Head of caudate nucleus (tissue), 42 donors: ENCODE results near the gene CNTD1.

ENCODE experiments used
- DNase-seq, 42 donors: peaks; one replicate each; pipeline versions ENCODE4 v3.0.0 to v3.0.0-alpha.2; 2020 to 2021; ENCODE audit warnings: mixed read lengths in 7 of 42
- intact Hi-C: fragments of 100-400 bp; cut with DNase I; formaldehyde crosslinking; loops from one replicate; pipeline ENCODE4 v1.15.0; 2022

CNTD1 gene

GRCh38 chr17:42775534-42776098 lies 23.0 kb upstream of the CNTD1 start:
- intact Hi-C loops, result no loop called here
- DNase-seq, result no peak

DNA sequence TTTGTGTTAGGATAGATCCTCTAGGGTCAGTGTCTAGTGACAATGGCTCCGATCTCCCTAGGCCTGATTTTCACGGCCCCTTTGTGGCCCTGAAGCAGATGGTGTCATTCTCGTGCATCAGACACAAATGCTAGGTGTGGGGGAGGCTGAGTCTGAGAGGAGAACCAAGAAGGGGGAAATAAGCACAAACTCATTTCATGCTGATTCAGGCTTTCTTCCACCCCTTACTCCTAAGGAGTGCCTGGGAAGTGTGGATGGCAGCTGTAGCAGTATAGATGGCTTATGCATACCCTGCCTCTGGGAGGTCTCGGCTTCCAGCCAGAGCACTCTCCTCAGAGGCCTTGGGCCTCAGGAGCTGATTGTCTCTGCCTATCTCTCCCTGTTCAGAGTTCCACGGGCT lies 20.1 kb upstream of the CNTD1 start:
- no peak for DNase-seq
- intact Hi-C loops, result no loop called here

GRCh38 chr17:42779304-42779935 lies 19.2 kb upstream of the CNTD1 start:
- DNase-seq, result no peak
- intact Hi-C loops, result no loop called here

GRCh38 chr17:42779936-42780850 lies 18.5 kb upstream of the CNTD1 start, which contains the start of gene WNK4:
Gene WNK4, plus strand, starts transcription at chr17:42780610. Its CDS starts 89 bp downstream, at chr17:42780699.
- intact Hi-C loops, result no loop called here
- DNase-seq, result no peak

DNA sequence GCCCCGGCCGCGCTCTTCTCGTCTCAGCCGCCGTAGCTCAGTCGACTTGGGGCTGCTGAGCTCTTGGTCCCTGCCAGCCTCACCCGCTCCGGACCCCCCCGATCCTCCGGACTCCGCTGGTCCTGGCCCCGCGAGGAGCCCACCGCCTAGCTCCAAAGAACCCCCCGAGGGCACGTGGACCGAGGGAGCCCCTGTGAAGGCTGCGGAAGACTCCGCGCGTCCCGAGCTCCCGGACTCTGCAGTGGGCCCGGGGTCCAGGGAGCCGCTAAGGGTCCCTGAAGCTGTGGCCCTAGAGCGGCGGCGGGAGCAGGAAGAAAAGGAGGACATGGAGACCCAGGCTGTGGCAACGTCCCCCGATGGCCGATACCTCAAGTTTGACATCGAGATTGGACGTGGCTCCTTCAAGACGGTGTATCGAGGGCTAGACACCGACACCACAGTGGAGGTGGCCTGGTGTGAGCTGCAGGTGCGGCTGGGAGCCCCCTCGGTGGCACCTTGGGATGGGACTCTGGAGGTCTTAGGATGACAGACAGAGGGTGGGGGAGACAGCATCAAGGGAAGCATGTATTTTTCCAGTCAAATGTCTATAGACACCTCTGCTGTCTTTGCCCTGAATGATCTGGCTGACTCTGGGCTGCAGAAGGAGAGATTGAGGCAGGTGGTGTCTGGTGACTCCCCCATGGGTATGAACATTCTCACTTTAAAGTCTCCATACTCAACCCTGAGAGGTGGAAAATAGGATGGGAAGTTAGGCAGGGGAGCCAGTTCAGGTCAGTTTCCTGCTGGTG lies 17.6 kb upstream of the CNTD1 start:
- no peak for DNase-seq
- intact Hi-C loops, result no loop called here

- DNase-seq, result no peak
- intact Hi-C loops, result no loop called here
Measured at GRCh38 chr17:42781639-42782165, 17.0 kb upstream of the CNTD1 start.

DNA sequence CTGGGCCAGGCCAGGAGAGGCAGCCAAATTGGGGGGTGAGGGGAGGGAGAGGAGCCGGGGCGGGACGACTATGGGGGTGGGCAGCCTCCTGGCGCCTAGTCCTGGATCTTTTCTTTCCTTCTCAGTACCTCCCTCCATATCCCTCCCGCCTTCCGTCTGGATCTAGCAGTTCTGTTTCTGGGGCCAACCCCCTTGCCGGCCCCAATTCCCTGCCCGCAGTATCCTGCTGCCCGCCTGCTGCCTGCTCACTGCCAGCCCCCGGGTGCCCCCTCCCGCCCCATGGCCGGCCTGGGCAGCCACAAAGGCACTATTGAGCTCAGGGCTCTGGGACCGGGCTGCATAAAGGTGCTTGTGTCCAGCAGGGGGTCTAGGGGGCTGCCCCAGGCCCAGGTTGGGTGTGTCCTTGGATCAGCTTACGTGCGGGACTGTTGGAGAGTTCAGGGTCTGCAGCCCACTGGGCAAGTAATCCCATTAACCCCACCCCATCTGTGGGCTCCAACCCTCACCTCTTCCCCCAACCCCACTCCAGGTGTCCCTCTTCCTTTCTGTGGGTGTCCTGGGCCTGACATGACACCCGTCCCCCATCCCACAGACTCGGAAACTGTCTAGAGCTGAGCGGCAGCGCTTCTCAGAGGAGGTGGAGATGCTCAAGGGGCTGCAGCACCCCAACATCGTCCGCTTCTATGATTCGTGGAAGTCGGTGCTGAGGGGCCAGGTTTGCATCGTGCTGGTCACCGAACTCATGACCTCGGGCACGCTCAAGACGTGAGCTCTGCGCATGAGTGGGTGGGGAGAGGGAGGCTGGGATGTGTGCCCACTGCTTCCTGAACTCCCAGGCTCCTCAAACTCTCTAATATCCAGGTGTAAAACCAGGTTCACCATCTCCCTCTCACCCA lies 16.2 kb upstream of the CNTD1 start:
- intact Hi-C loops, result no loop called here
- peak in 1 of 42 donors; percentile 19 for DNase-seq

DNA sequence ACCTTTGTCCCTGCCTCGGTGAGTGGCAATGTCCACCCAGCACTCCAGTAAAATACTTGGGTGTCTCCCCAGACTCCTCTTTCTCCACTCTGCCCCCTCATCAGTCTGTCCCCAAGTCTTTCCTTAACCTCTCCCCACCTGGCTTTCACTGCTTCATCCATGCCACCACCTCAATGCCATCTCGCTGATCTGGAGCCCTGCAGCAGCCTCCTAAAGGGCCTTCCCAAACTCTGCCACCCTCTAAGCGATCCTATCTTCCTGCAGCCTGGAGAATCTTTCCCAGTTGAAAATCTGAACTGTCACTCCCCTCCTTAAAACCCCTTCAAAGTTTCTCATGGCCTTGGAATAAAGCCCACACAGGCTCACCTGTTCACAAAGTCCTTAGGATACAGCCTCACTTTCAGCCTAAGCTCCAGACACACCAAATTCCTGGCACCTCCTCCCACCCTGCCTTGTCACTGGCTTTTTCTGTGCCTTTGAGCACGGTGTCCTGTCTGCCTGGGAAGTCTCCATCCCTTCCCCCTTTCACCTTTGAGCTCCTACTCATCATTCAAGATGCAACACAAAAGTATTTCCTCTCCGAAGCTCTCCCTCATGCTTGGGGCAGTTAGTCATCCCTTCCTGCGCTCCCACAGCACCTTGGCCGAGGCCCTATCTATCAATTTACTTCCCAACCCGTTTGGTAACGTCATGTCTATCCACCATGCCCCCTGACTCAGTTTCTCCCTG lies 15.4 kb upstream of the CNTD1 start:
- no peak for DNase-seq
- intact Hi-C loops, result no loop called here

DNA sequence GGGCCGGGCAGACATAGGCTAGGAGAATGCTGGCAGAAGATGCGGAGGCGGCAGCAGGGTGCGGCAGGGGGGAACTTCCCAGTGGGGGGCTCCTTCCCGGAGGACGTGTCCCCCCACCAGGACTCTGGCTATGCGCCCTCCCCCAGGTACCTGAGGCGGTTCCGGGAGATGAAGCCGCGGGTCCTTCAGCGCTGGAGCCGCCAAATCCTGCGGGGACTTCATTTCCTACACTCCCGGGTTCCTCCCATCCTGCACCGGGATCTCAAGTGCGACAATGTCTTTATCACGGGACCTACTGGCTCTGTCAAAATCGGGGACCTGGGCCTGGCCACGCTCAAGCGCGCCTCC lies 14.9 kb upstream of the CNTD1 start:
- no peak for DNase-seq
- intact Hi-C loops, result no loop called here

- intact Hi-C loops, result no loop called here
Measured at GRCh38 chr17:42784409-42784808, 14.3 kb upstream of the CNTD1 start.

DNA sequence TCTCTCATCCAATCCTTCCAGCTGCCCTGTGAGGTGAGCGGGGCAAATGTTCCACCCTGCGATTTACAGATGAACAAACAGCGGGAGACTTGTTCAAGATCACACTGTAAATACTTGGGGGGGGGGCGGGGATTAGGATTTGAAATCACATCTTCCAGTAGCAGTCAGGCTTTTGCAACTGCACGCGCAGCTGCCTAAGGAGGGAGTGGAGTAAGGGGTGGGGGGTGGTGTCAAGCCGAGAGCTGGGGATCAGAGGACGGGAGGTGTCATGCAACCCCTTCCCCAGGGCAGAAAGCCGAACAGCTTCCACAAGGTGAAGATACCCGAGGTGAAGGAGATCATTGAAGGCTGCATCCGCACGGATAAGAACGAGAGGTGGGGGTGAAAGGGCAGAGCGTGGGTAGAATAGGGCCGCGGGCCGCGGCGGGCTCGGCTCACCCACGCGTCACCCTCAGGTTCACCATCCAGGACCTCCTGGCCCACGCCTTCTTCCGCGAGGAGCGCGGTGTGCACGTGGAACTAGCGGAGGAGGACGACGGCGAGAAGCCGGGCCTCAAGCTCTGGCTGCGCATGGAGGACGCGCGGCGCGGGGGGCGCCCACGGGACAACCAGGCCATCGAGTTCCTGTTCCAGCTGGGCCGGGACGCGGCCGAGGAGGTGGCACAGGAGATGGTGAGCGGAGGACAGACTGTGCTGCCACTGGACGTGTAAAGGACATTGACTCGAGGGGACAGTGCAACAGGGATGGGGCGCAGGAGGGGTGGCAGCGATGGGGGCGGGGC lies 13.7 kb upstream of the CNTD1 start:
- intact Hi-C loops, result no loop called here
- peak in 2 of 42 donors; percentile 18 to 27 for DNase-seq

More at GRCh38 chr17:42784409-42784808, 14.3 kb upstream of the CNTD1 start:
- peak in 1 of 42 donors; percentile 19 for DNase-seq

GRCh38 chr17:42787266-42787665 lies 11.4 kb upstream of the CNTD1 start:
- DNase-seq, result no peak
- intact Hi-C loops, result no loop called here

DNA sequence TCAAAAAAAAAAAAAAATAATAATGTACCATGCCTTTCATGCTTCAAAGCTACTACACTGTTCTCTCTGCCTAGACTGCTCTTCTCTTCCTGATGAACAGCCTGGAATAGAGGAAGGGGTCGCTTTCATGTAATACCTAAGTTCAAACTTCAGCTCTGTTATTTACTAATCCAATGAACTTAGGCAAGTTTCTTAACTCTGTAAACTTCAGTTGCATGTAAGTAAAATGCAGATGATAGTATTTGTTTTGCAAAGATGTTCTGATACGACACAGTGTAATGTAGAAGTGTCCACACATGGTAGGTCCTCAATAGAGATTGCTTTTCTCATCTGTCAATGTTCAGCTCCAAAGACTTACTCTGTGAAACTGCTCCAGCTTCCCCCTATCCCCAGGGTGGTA lies 6.7 kb upstream of the CNTD1 start:
- DNase-seq, result no peak
- intact Hi-C loops, result no loop called here

- DNase-seq, result no peak
- intact Hi-C loops, result no loop called here
Measured at GRCh38 chr17:42792545-42792944, 6.1 kb upstream of the CNTD1 start.

GRCh38 chr17:42795061-42795460 lies 3.6 kb upstream of the CNTD1 start:
- no peak for DNase-seq
- intact Hi-C loops, result no loop called here

GRCh38 chr17:42795465-42795864 lies 3.2 kb upstream of the CNTD1 start:
- intact Hi-C loops, result no loop called here
- no peak for DNase-seq
